Measurements from ENCODE around the gene SCYGR4.

Gene SCYGR4

DNA sequence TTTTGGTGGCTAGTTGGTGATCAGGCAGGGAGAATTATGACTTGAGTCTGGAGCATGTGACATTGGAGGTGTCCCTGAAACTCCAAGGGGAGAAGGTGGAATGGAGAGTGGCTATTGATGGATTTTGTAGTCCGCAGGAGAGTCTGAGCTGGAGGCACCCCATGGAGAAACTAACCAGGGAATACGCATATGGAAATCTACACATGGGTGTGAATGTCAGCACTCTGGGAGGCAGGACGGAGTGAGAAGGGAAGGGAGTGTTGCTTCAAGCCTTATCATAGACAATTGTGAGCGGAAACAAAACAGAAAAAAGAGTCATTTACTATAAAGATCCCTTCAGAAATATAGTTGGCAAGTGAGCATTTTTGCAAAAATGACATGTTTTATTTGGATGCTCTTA is 667 bp upstream of the SCYGR4 start:
- no peak for DNase-seq (ENCODE audit: extremely low spot score)
- CTCF ChIA-PET = interaction anchor here (1.3 kb wide), 1 partner anchor 9 kb away, joined by 3 read pairs; no protein-coding TSS in a partner anchor
- TF ChIP-seq, protein P1, sequence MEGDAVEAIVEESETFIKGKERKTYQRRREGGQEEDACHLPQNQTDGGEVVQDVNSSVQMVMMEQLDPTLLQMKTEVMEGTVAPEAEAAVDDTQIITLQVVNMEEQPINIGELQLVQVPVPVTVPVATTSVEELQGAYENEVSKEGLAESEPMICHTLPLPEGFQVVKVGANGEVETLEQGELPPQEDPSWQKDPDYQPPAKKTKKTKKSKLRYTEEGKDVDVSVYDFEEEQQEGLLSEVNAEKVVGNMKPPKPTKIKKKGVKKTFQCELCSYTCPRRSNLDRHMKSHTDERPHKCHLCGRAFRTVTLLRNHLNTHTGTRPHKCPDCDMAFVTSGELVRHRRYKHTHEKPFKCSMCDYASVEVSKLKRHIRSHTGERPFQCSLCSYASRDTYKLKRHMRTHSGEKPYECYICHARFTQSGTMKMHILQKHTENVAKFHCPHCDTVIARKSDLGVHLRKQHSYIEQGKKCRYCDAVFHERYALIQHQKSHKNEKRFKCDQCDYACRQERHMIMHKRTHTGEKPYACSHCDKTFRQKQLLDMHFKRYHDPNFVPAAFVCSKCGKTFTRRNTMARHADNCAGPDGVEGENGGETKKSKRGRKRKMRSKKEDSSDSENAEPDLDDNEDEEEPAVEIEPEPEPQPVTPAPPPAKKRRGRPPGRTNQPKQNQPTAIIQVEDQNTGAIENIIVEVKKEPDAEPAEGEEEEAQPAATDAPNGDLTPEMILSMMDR (IDR thresholded peaks at IDR 0.05; ENCODE audit: control extremely low read depth, extremely low read depth, low read depth, missing control alignments) = no peak
- POLR2A ChIA-PET = no interaction called here

DNA sequence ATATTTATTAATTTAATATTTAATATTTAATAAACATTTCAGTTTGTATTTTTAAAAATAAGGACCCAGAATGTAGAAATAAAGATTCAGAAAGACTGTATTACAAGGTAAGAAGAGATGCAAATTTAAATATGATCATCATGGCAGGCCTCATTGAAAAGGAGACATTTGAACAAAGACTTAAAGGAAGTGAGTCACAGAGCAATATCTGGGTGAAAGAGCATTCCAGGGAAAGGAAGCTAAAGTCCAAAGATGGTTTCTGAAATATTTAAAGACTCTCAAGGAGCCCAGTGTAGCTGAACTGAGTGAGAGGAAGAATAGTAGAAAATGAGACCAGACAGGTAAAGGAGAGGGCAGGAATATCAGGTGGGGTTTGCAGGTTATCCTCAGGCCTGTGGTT is 5.9 kb downstream of the SCYGR4 start:
- TF ChIP-seq, protein P1 (IDR thresholded peaks at IDR 0.05; ENCODE audit: control extremely low read depth, extremely low read depth, low read depth, missing control alignments) = no peak
- DNase-seq (ENCODE audit: extremely low spot score) = no peak
- ChIA-PET POLR2A (no interaction called here), CTCF (interaction anchor here (1.4 kb wide), 1 partner anchor 224 kb away, joined by 3 read pairs; no protein-coding TSS in a partner anchor)

DNA sequence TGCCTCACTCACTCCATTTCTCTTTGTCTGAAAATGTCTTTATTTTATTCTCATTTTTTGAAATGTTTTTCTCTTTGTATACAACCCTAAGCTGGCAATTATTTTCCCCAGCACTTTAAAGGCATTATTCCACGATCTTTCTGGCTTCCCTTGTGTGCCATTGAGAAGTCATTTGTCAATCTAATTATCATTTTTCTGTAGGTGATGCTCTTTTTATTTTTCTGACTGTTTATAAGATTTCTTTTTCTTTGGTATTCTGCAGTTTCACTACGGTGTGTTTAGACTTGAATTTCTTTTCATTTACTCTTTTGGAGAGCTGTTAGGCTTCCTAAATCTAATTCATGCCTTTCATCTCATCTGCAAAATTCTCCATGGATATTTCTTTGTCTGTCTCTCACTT is 8.1 kb downstream of the SCYGR4 start:
- TF ChIP-seq, protein P1 (IDR thresholded peaks at IDR 0.05; ENCODE audit: control extremely low read depth, extremely low read depth, low read depth, missing control alignments) = no peak
- POLR2A ChIA-PET = no interaction called here
- no peak for DNase-seq (ENCODE audit: extremely low spot score)
- CTCF ChIA-PET = no interaction called here

DNA sequence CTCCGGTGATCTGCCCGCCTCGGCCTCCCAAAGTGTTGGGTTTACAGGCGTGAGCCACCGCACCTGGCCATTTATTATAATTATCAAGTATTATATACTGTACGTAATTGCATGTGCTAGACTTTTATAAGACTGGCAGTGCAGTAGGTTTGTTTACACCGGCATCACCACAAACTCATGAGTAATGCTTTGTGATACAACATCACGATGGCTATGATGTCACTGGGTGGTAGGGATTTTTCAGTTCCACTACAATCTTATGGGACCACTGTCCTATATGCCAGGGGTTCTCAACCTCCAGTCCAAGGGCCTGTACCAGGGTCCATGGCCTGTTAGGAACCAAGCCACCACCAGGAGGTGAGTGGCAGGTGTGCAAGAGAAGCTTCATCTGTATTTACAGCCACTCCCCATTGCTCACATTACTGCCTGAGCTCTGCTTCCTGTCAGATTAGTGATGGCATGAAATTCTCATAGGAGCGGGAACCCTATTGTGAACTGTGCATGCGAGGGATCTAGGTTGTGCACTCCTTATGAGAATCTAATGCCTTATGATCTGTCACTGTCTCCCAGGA is 9.4 kb downstream of the SCYGR4 start:
- ChIA-PET CTCF (interaction anchor here (3.7 kb wide), 1 partner anchor 32 kb away, joined by 13 read pairs; no protein-coding TSS in a partner anchor), POLR2A (no interaction called here)
- TF ChIP-seq, protein P1 (IDR thresholded peaks at IDR 0.05; ENCODE audit: control extremely low read depth, extremely low read depth, low read depth, missing control alignments) = no peak
- no peak for DNase-seq (ENCODE audit: extremely low spot score)

DNA sequence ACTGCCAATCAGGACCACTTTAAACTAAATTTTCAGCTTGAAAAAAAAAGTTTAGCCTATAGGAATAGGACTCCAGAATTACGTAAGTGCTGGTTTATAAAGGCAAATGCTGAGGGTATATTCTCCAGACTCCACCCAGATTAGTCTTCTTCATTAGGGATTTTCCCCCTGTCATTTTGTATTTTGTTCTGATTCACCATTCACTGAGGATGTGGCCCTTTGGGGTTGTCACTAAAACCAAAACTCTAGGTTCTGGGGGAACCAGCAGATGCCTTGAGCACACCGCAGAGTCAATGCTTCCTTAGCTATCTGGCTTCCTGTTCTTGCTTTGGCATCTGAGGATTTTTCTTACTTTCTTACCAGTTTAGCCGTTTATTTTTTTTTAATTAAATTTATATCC is 10.5 kb downstream of the SCYGR4 start:
- ChIA-PET CTCF (interaction anchor here (0.8 to 3.7 kb wide), 5 partner anchors 11 to 31 kb away, joined by 3 to 13 read pairs (median 7); no protein-coding TSS in a partner anchor), POLR2A (interaction anchor here (0.6 kb wide), 1 partner anchor 242 kb away, joined by 7 read pairs; no protein-coding TSS in a partner anchor)
- TF ChIP-seq, protein P1 (IDR thresholded peaks at IDR 0.05; ENCODE audit: control extremely low read depth, extremely low read depth, low read depth, missing control alignments) = no peak
- peak; percentile 29 for DNase-seq (ENCODE audit: extremely low spot score)

DNA sequence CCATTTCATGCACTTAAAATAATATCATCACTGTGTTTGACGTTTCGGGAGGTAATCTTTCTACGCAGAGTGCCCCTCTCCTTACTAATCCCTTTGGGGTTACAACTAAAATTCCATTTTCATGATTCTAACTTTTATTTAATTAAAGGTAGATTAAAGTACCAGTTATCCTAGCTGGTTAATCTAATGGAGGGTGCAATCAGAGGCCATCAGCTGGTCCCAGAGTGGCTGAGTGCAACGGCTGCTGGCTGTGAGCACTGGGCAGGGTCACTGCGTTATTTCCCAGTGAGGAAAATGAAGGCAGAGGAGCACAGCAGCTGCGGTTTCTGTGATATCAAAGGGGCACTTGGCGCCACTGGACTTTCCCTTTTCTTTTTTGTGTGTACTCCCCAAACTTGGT is 12.1 kb downstream of the SCYGR4 start:
- ChIA-PET POLR2A (no interaction called here), CTCF (interaction anchor here (2.2 to 3.7 kb wide), 3 partner anchors 10 to 29 kb away, joined by 7 to 13 read pairs (median 7); no protein-coding TSS in a partner anchor)
- TF ChIP-seq, protein P1 (IDR thresholded peaks at IDR 0.05; ENCODE audit: control extremely low read depth, extremely low read depth, low read depth, missing control alignments) = no peak
- no peak for DNase-seq (ENCODE audit: extremely low spot score)

Measured in GM10248 (cell line).